Ishikawa (cell line): Measurements from ENCODE around the gene DTX1.

Experiments used
- CEBPB ChIP-seq: IDR thresholded peaks from 2 replicates; pipeline ENCODE4 v1.6.1; 2012
- CREB1 ChIP-seq: IDR thresholded peaks from 2 replicates; pipeline ENCODE4 v1.6.1; 2012; ENCODE audit warnings: low read depth
- EGR1 ChIP-seq: IDR thresholded peaks from 2 replicates; pipeline ENCODE4 v1.6.1; 2012
- EP300 ChIP-seq: IDR thresholded peaks from 2 replicates; pipeline ENCODE4 v1.6.1; 2012; ENCODE audit warnings: borderline replicate concordance
- FOXM1 ChIP-seq: IDR thresholded peaks from 2 replicates; pipeline ENCODE4 v1.6.1; 2012; ENCODE audit warnings: low read depth, borderline replicate concordance
- MAX ChIP-seq: IDR thresholded peaks from 2 replicates; pipeline ENCODE4 v1.6.1; 2012
- NFIC ChIP-seq: IDR thresholded peaks from 2 replicates; pipeline ENCODE4 v1.6.1; 2012
- RAD21 ChIP-seq: IDR thresholded peaks from 2 replicates; pipeline ENCODE4 v1.6.1; 2012; ENCODE audit warnings: low read depth
- REST ChIP-seq: IDR thresholded peaks from 2 replicates; pipeline ENCODE4 v1.6.1; 2012; ENCODE audit warnings: low read depth, mild to moderate bottlenecking
- TAF1 ChIP-seq: IDR thresholded peaks from 2 replicates; pipeline ENCODE4 v1.6.1; 2012; ENCODE audit warnings: low read depth, mild to moderate bottlenecking
- TCF12 ChIP-seq: IDR thresholded peaks from 2 replicates; pipeline ENCODE4 v1.6.1; 2012; ENCODE audit warnings: low read depth
- TEAD4 ChIP-seq: IDR thresholded peaks from 2 replicates; pipeline ENCODE4 v1.6.1; 2012
- USF1 ChIP-seq: IDR thresholded peaks from 2 replicates; pipeline ENCODE4 v1.6.1; 2012
- YY1 ChIP-seq: IDR thresholded peaks from 2 replicates; pipeline ENCODE4 v1.6.1; 2012; ENCODE audit warnings: low read depth
- ZBTB7A ChIP-seq: IDR thresholded peaks from 2 replicates; pipeline ENCODE4 v1.6.1; 2012; ENCODE audit warnings: low read depth

The DTX1 gene

GRCh38 chr12:113058553-113058952, 2.0 kb downstream of the DTX1 start:
- no peak for TF ChIP-seq ZBTB7A

GRCh38 chr12:113059071-113059595, 2.6 kb downstream of the DTX1 start:
- no peak for TF ChIP-seq TCF12

- no peak for TF ChIP-seq MAX
- TF ChIP-seq TAF1, result no peak
- TF ChIP-seq USF1, result no peak
- no peak for TF ChIP-seq TCF12
- TF ChIP-seq YY1, result no peak
- no peak for TF ChIP-seq REST
- TF ChIP-seq CREB1, result no peak
- TF ChIP-seq TEAD4, result no peak
- no peak for TF ChIP-seq RAD21
- TF ChIP-seq CEBPB, result no peak
- no peak for TF ChIP-seq ZBTB7A
- TF ChIP-seq EGR1, result no peak
- TF ChIP-seq EP300, result no peak
- TF ChIP-seq NFIC, result no peak
These were observed 3.9 kb downstream of the DTX1 start for GRCh38 chr12:113060336-113060960.

- TF ChIP-seq TAF1 (no peak), EP300 (no peak), REST (no peak), EGR1 (no peak), CREB1 (no peak)
These were observed 4.6 kb downstream of the DTX1 start for GRCh38 chr12:113061061-113061694.

- TF ChIP-seq CEBPB, result no peak
- TF ChIP-seq FOXM1, result no peak
- TF ChIP-seq ZBTB7A, result no peak
- TF ChIP-seq REST, result no peak
- TF ChIP-seq EP300, result no peak
- no peak for TF ChIP-seq TEAD4
- TF ChIP-seq MAX, result no peak
- TF ChIP-seq TCF12, result no peak
- TF ChIP-seq USF1, result no peak
- no peak for TF ChIP-seq CREB1
- no peak for TF ChIP-seq EGR1
These were observed 6.2 kb downstream of the DTX1 start for GRCh38 chr12:113062502-113063395.
